SK-N-MC (cell line): Measurements from ENCODE around the gene FOXQ1.

Experiments used
- EZH2 ChIP-seq: fragments of 200-600 bp; sonication (generic); IDR thresholded peaks from one replicate; pipeline ENCODE4 v1.6.1; 2017; ENCODE audit warnings: antibody characterized with exemption
- FOXP2 ChIP-seq: optimal IDR thresholded peaks from 2 replicates; pipeline ENCODE3; 2011; ENCODE audit warnings: mild to moderate bottlenecking, moderate library complexity; ENCODE audit not compliant: insufficient read depth; ENCODE audit errors: extremely low read length, control extremely low read depth
- POLR2AphosphoS5 ChIP-seq: IDR thresholded peaks from 2 replicates; pipeline ENCODE4 v1.6.1; 2012; ENCODE audit warnings: mild to moderate bottlenecking, low read depth, low read length, borderline replicate concordance

- TF ChIP-seq EZH2, result no peak
- no peak for TF ChIP-seq POLR2AphosphoS5
- TF ChIP-seq FOXP2, result no peak
These were observed 22.8 kb downstream of the FOXQ1 start for GRCh38 chr6:1334684-1335083.
